Liver (tissue), 3 donors: ENCODE data around the gene SEC14L3.

ENCODE experiments used
- CTCF ChIP-seq: fragments of 150-350 bp; IDR thresholded peaks from 2 replicates; pipeline ENCODE4 v1.5.1; 2017; ENCODE audit warnings: improper control_type of control experiment, low read depth, low read length; ENCODE audit not compliant: missing input control
- EGR1 ChIP-seq, 2 donors: IDR thresholded peaks; 2 replicates each; pipeline ENCODE4 v1.6.1; 2016 to 2018; ENCODE audit warnings: antibody characterized with exemption in 2 of 2, low read depth in 2 of 2
- FOXA1 ChIP-seq: IDR thresholded peaks from 2 replicates; pipeline ENCODE4 v1.6.1; 2016; ENCODE audit warnings: antibody characterized with exemption
- JUND ChIP-seq, 2 donors: IDR thresholded peaks; 2 replicates each; pipeline ENCODE4 v1.6.1; 2016; ENCODE audit warnings: antibody characterized with exemption in 2 of 2
- MAX ChIP-seq: IDR thresholded peaks from 2 replicates; pipeline ENCODE4 v1.6.1; 2016; ENCODE audit warnings: antibody characterized with exemption
- REST ChIP-seq: IDR thresholded peaks from 2 replicates; pipeline ENCODE4 v1.6.1; 2016; ENCODE audit warnings: antibody characterized with exemption, mild to moderate bottlenecking
- donor health status: healthy.
- donor health status: healthy.

- TF ChIP-seq CTCF (no peak), JUND (IDR thresholded peaks at IDR 0.05) (no peak), REST (no peak), EGR1 (IDR thresholded peaks at IDR 0.05; ENCODE audit: low read depth in 2 of 2) (no peak), FOXA1 (no peak), MAX (no peak)
Observed at GRCh38 chr22:30511911-30512310, 40.1 kb upstream of the SEC14L3 start.
